Esophagus mucosa (tissue), 1 donor: ENCODE results near the gene CA6. TPM values are rescaled to one million over a fixed set of nuclear protein-coding genes. Genes with fewer than 3 reads are reported as not detected.
"Not testable (repeated sequence)": the region's sequence is repeated elsewhere in the genome, so short reads cannot be mapped to it uniquely, and the experiment has no call there.

Experiments used
- ATAC-seq: fragments of 200-7000 bp; cut with Tn5 transposase; one replicate; pipeline ENCODE4 v1.9.1; 2020
- total RNA-seq: library from RNA; stranded (reverse); gene quantifications from one replicate; pipeline ENCODE4 v1.2.4, GENCODE V29; 2023
- donor health status: DM: yes; HTN: yes; CAD: no.

CA6 gene
- total RNA-seq, 1 donor from 2014 or later = not detected

- ATAC-seq = no peak
Observed at GRCh38 chr1:8970870-8971337, 25.2 kb downstream of the CA6 start.

- ATAC-seq = no peak
Observed at GRCh38 chr1:8974551-8974950, 28.9 kb downstream of the CA6 start.

GRCh38 chr1:8976338-8976737 is 30.7 kb downstream of the CA6 start:
- ATAC-seq = no peak

- no peak for ATAC-seq
Observed at GRCh38 chr1:8976896-8977450, 31.3 kb downstream of the CA6 start.

GRCh38 chr1:8980656-8981055 is 35.0 kb downstream of the CA6 start:
- no peak for ATAC-seq

- no peak for ATAC-seq
Observed at GRCh38 chr1:8981169-8981568, 35.5 kb downstream of the CA6 start.

GRCh38 chr1:8984203-8984602 is 38.5 kb downstream of the CA6 start:
- no peak for ATAC-seq

GRCh38 chr1:8984990-8985389 is 39.3 kb downstream of the CA6 start:
- ATAC-seq = no peak

GRCh38 chr1:8985915-8986813 is 40.5 kb downstream of the CA6 start:
- peak; percentile 81 for ATAC-seq

GRCh38 chr1:8986814-8987190 is 41.1 kb downstream of the CA6 start:
- ATAC-seq = no peak

- ATAC-seq = no peak
Observed at GRCh38 chr1:8987881-8988617, 42.4 kb downstream of the CA6 start.

GRCh38 chr1:8988618-8988967 is 42.9 kb downstream of the CA6 start:
- ATAC-seq = no peak

GRCh38 chr1:8989061-8989460 is 43.4 kb downstream of the CA6 start:
- ATAC-seq = no peak

GRCh38 chr1:8989821-8990220 is 44.2 kb downstream of the CA6 start:
- ATAC-seq = no peak

- no peak for ATAC-seq
Observed at GRCh38 chr1:8992936-8993687, 47.4 kb downstream of the CA6 start.

GRCh38 chr1:8993962-8994675 is 48.5 kb downstream of the CA6 start:
- ATAC-seq = not testable (repeated sequence)

GRCh38 chr1:9001534-9002214 is 56.0 kb downstream of the CA6 start:
- peak; percentile 26 for ATAC-seq

- not testable (repeated sequence) for ATAC-seq
Observed at GRCh38 chr1:9002215-9002560, 56.5 kb downstream of the CA6 start.

- ATAC-seq = no peak
Observed at GRCh38 chr1:9004031-9004699, 58.5 kb downstream of the CA6 start.

GRCh38 chr1:9004700-9005394 is 59.2 kb downstream of the CA6 start:
- peak; percentile 49 for ATAC-seq

GRCh38 chr1:9005395-9005708 is 59.7 kb downstream of the CA6 start:
- no peak for ATAC-seq
